Activated CD4-positive, alpha-beta T cell treated with anti-CD3 and anti-CD28 coated beads for 36 hours (primary cell): Measurements from ENCODE around the gene DHRS12. TPM values are rescaled to one million over a fixed set of nuclear protein-coding genes. Genes with fewer than 3 reads are reported as not detected.
A peak's percentile ranks its signal among the peaks of the same experiment; 100 is the strongest.

Source experiments
- ATAC-seq: fragments of 200-7000 bp; cut with Tn5 transposase; one replicate; pipeline ENCODE4 v1.10.0; 2021; ENCODE audit warnings: mild to moderate bottlenecking, moderate library complexity
- CTCF ChIA-PET: fragments of 350-600 bp; sonication (Branson Sonifier 250); formaldehyde crosslinking; loops from one replicate; lab custom pipeline; 2021; ENCODE audit warnings: antibody characterized with exemption; lab: Charles Lee
- POLR2A ChIA-PET: fragments of 350-600 bp; sonication (Branson Sonifier 250); formaldehyde crosslinking; loops from one replicate; lab custom pipeline; 2021; ENCODE audit warnings: antibody characterized with exemption, inconsistent platforms; lab: Charles Lee
- DNase-seq: peaks from one replicate; pipeline ENCODE4 v3.0.0-alpha.2; 2020
- H3K27ac Mint-ChIP-seq: one replicate; pipeline ENCODE4 v1.8.0; 2021; ENCODE audit warnings: mixed read lengths
- H3K27me3 Mint-ChIP-seq: one replicate; pipeline ENCODE4 v1.8.0; 2021; ENCODE audit warnings: mixed read lengths
- H3K36me3 Mint-ChIP-seq: one replicate; pipeline ENCODE4 v1.8.0; 2021; ENCODE audit warnings: low read depth, mixed read lengths
- H3K4me1 Mint-ChIP-seq: one replicate; pipeline ENCODE4 v1.8.0; 2021; ENCODE audit warnings: mixed read lengths
- H3K4me3 Mint-ChIP-seq: one replicate; pipeline ENCODE4 v1.8.0; 2021; ENCODE audit warnings: mild to moderate bottlenecking, moderate library complexity, mixed read lengths
- H3K9me3 Mint-ChIP-seq: one replicate; pipeline ENCODE4 v1.8.0; 2021; ENCODE audit warnings: low read depth, mixed read lengths
- intact Hi-C, 2 experiments: fragments of 100-400 bp; cut with DNase I in 1 of 2; cut with micrococcal nuclease in 1 of 2; formaldehyde crosslinking; loops; one replicate each; pipeline versions ENCODE4 v1.14.2 to v1.15.1; 2022 to 2024; cut with DNase I, micrococcal nuclease
- total RNA-seq, 2 experiments: library from RNA; stranded (reverse); gene quantifications; one replicate each; pipeline ENCODE4 v1.2.3, GENCODE V29; 2021

Gene DHRS12
- total RNA-seq, 2 experiments from 2014 or later: 4.9 to 5.3 TPM

- CTCF ChIA-PET: interaction anchor here (0.6 to 1.0 kb wide), 4 partner anchors 16 to 181 kb away, joined by 3 to 4 read pairs (median 3); no protein-coding TSS in a partner anchor
- peaks cover 27% of the 10 kb centered on the region for H3K36me3 Mint-ChIP-seq
Observed at GRCh38 chr13:51742611-51743010, 61.4 kb downstream of the DHRS12 start.

DNA sequence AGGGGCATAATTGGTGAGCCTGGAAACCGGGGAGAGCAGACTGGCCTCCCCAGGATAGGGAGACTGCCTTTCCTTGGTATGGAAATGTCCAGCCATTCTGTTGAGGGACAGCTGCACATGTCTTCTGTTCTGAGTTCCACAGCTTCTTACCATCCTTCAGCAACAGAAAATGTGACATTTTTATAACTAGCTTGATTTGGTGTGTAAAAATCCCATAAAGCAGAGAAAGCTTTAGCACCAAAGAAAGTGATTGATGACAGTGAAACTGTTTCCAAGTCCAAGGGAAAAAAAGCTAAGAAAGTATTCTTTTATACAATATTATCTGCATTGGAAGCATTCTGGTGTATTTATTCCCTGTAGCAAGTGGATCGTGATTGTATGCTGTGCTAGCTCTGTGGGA is 61.9 kb downstream of the DHRS12 start:
- Mint-ChIP-seq H3K4me3 (no peak overlapping the region), H3K9me3 (no peaks in the 10 kb centered on the region), H3K36me3 (peaks cover 24% of the 10 kb centered on the region), H3K27ac (no peak overlapping the region), H3K4me1 (peaks cover 12% of the 10 kb centered on the region), H3K27me3 (no peaks in the 10 kb centered on the region)
- intact Hi-C loops: no loop called here
- DNase-seq: no peak
- ATAC-seq: no peak
- ChIA-PET POLR2A (interaction anchor here (0.6 kb wide), 1 partner anchor 21 kb away, joined by 7 read pairs; no protein-coding TSS in a partner anchor), CTCF (interaction anchor here (0.6 to 1.2 kb wide), 3 partner anchors 8 to 182 kb away, joined by 3 to 5 read pairs (median 4); no protein-coding TSS in a partner anchor)

More at GRCh38 chr13:51742611-51743010, 61.4 kb downstream of the DHRS12 start:
- Mint-ChIP-seq H3K4me3 (no peak overlapping the region), H3K9me3 (peaks cover under 1% of the 10 kb centered on the region), H3K27me3 (no peaks in the 10 kb centered on the region), H3K4me1 (peaks cover 9% of the 10 kb centered on the region), H3K27ac (no peak overlapping the region)
- ATAC-seq: no peak
- no peak for DNase-seq
- POLR2A ChIA-PET: no interaction called here
- intact Hi-C loops: no loop called here

DNA sequence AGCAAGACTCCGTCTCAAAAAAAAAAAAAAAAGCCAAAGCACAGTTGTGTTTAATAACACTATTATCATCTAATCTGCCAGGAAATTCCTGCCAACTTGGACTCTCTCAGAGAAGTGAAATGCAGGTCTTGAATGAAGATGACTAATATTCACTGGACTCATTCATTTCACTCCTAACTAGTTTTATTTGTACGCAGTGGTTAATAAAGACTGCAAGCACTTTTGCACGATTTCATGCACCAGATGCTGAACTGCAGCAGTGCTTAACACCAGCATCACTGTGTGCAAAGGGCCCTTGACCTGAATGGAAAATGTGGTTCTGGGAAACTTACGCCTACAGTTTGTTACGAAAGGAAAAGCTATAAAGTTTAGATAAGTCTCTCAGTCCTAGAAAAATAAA is 63.3 kb downstream of the DHRS12 start:
- H3K27me3 Mint-ChIP-seq: no peaks in the 10 kb centered on the region
- H3K9me3 Mint-ChIP-seq: no peaks in the 10 kb centered on the region
- ChIA-PET POLR2A (no interaction called here), CTCF (interaction anchor here (1.2 to 1.6 kb wide), 2 partner anchors 9 to 57 kb away, joined by 5 to 7 read pairs; no protein-coding TSS in a partner anchor)
- H3K27ac Mint-ChIP-seq: no peak overlapping the region
- intact Hi-C loops: no loop called here
- peaks cover 27% of the 10 kb centered on the region for H3K36me3 Mint-ChIP-seq
- no peak for DNase-seq
- no peak for ATAC-seq
- no peak overlapping the region for H3K4me3 Mint-ChIP-seq
- H3K4me1 Mint-ChIP-seq: peaks cover 12% of the 10 kb centered on the region

DNA sequence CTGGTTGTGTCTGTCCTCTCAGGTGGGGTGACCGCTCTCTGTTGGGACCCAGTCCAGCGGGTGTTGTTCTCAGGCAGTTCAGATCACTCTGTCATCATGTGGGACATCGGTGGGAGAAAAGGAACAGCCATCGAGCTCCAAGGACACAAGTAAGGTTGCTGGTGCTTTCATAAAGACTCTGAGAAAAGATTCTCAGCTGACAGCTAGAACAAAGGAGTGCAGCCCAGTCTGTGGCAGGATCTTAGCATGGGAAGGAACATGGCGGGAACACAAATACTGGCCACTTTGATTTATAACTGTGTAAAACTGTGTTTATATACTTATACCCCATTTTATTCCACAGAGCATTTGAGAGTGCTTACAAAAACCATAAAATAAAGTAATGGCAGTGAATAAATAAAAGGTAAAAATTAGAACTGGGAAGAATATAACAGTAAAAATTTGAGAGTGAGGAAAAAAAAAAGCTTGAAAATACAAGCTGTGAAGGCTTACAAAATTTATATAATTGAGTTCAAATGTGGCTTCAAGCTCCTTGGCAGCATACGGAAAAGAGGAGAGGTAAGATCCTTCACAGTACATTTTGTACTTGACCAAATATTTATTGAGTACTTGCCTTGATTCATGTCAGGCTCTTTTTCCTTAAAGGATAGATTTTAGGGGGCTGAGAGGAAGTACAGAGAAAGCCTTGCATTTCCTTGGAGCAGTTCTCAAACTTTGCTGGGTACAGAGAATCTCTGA is 64.8 kb downstream of the DHRS12 start:
- H3K36me3 Mint-ChIP-seq: peaks cover 23% of the 10 kb centered on the region
- ATAC-seq (no peak), DNase-seq (no peak)
- POLR2A ChIA-PET: no interaction called here
- CTCF ChIA-PET: interaction anchor here (0.7 kb wide), 2 partner anchors 11 to 49 kb away, joined by 3 read pairs; no protein-coding TSS in a partner anchor
- intact Hi-C loops: no loop called here
- no peaks in the 10 kb centered on the region for H3K9me3 Mint-ChIP-seq
- H3K4me3 Mint-ChIP-seq: no peak overlapping the region
- H3K27me3 Mint-ChIP-seq: no peaks in the 10 kb centered on the region
- H3K27ac Mint-ChIP-seq: no peak overlapping the region
- peaks cover 12% of the 10 kb centered on the region for H3K4me1 Mint-ChIP-seq

DNA sequence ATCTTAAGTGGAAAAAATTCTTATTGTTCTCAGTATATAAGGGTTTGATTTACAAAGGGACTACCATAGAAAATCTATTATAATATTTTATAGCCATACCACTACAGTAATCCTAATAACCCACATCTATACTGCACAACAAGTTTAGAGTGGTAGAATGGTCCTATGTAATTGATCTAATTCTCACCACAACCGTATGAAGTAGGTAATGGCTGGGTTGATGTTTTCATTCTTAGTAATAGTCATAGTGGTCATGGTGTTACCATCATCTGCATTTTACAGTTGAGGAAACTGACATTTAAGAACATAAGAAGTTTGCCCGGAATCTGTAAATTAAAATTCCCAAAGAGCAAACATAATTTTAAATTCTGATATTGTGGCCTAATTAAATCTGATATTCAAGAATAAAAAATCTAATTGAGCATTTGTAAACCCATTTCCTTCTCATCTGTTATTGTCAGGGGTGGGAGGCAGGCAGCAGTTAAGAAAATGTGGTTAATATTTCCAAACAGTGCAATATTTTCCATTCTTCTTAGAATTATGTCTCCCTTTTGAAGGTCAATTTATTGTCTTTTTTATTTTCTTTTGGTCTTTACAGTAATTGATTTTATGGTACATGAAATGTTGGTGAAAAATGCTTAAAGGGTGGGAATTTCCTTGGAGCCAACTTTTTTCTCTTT is 65.6 kb downstream of the DHRS12 start:
- Mint-ChIP-seq H3K27ac (no peak overlapping the region), H3K9me3 (no peaks in the 10 kb centered on the region), H3K4me1 (peaks cover 12% of the 10 kb centered on the region), H3K4me3 (no peak overlapping the region), H3K27me3 (no peaks in the 10 kb centered on the region), H3K36me3 (peaks cover 18% of the 10 kb centered on the region)
- CTCF ChIA-PET: interaction anchor here (0.9 kb wide), 1 partner anchor 21 kb away, joined by 3 read pairs; no protein-coding TSS in a partner anchor
- DNase-seq: no peak
- peak; percentile 72 for ATAC-seq
- intact Hi-C loops: no loop called here
- POLR2A ChIA-PET: no interaction called here

- no peaks in the 10 kb centered on the region for H3K9me3 Mint-ChIP-seq
- H3K4me1 Mint-ChIP-seq: peaks cover 12% of the 10 kb centered on the region
- ATAC-seq (peak; percentile 49), DNase-seq (peak; percentile 7)
- CTCF ChIA-PET: interaction anchor here (0.9 kb wide), 1 partner anchor 20 kb away, joined by 3 read pairs; no protein-coding TSS in a partner anchor
- H3K36me3 Mint-ChIP-seq: peaks cover 20% of the 10 kb centered on the region
- no peaks in the 10 kb centered on the region for H3K27me3 Mint-ChIP-seq
- no peak overlapping the region for H3K4me3 Mint-ChIP-seq
- POLR2A ChIA-PET: no interaction called here
- intact Hi-C loops: no loop called here
- H3K27ac Mint-ChIP-seq: no peak overlapping the region
Observed at GRCh38 chr13:51737609-51738008, 66.4 kb downstream of the DHRS12 start.

DNA sequence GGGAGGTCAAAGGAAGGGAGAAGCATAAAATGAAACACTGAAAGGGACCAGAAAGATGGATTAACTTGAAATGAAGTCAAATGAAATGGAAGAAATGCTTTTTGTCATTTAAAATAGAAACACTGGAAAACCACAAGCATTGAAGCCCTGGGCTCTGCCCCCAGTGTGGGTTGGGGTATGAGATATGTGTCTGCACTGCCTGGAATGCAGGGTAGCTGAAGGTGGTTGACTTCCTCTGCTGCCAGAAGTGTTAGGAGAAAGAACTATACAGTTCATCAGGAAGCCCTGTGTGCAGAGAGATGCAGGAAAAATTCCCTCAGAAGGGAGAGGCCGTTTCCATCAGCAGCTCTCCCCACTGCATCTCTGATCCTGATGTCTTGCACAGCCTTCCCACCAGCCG is 69.2 kb downstream of the DHRS12 start:
- ChIA-PET POLR2A (no interaction called here), CTCF (no interaction called here)
- Mint-ChIP-seq H3K4me3 (no peak overlapping the region), H3K4me1 (peaks cover 14% of the 10 kb centered on the region), H3K36me3 (peaks cover 12% of the 10 kb centered on the region), H3K27ac (no peak overlapping the region), H3K9me3 (no peaks in the 10 kb centered on the region), H3K27me3 (no peaks in the 10 kb centered on the region)
- intact Hi-C loops: no loop called here
- ATAC-seq: no peak
- DNase-seq: no peak

- ATAC-seq: no peak
- no peak for DNase-seq
- peaks cover 5% of the 10 kb centered on the region for H3K36me3 Mint-ChIP-seq
- ChIA-PET CTCF (interaction anchor here (1.1 kb wide), 1 partner anchor 12 kb away, joined by 3 read pairs; no protein-coding TSS in a partner anchor), POLR2A (no interaction called here)
- H3K27ac Mint-ChIP-seq: no peak overlapping the region
- no peaks in the 10 kb centered on the region for H3K9me3 Mint-ChIP-seq
- H3K27me3 Mint-ChIP-seq: no peaks in the 10 kb centered on the region
- intact Hi-C loops: no loop called here
- H3K4me3 Mint-ChIP-seq: no peak overlapping the region
- peaks cover 11% of the 10 kb centered on the region for H3K4me1 Mint-ChIP-seq
Observed at GRCh38 chr13:51733374-51734298, 70.3 kb downstream of the DHRS12 start.

- DNase-seq: no peak
- no peak overlapping the region for H3K4me3 Mint-ChIP-seq
- peaks cover 11% of the 10 kb centered on the region for H3K36me3 Mint-ChIP-seq
- no peaks in the 10 kb centered on the region for H3K9me3 Mint-ChIP-seq
- H3K27ac Mint-ChIP-seq: no peak overlapping the region
- ChIA-PET CTCF (interaction anchor here (1.1 kb wide), 1 partner anchor 10 kb away, joined by 3 read pairs; no protein-coding TSS in a partner anchor), POLR2A (no interaction called here)
- intact Hi-C loops: no loop called here
- ATAC-seq: no peak
- peaks cover 3% of the 10 kb centered on the region for H3K4me1 Mint-ChIP-seq
- H3K27me3 Mint-ChIP-seq: no peaks in the 10 kb centered on the region
Observed at GRCh38 chr13:51731759-51732158, 72.2 kb downstream of the DHRS12 start.

- CTCF ChIA-PET: no interaction called here
- no peak overlapping the region for H3K4me3 Mint-ChIP-seq
- peaks cover 3% of the 10 kb centered on the region for H3K4me1 Mint-ChIP-seq
- no peaks in the 10 kb centered on the region for H3K27me3 Mint-ChIP-seq
- POLR2A ChIA-PET: no interaction called here
- intact Hi-C loops: no loop called here
- ATAC-seq (no peak), DNase-seq (no peak)
- no peak overlapping the region for H3K27ac Mint-ChIP-seq
- no peaks in the 10 kb centered on the region for H3K9me3 Mint-ChIP-seq
- peaks cover 11% of the 10 kb centered on the region for H3K36me3 Mint-ChIP-seq
Observed at GRCh38 chr13:51730927-51731326, 73.0 kb downstream of the DHRS12 start.
